Measurements from ENCODE around the gene VPS18. TPM values are rescaled to one million over a fixed set of nuclear protein-coding genes. Genes with fewer than 3 reads are reported as not detected.

The VPS18 gene
- polyA plus RNA-seq, 10 donors, result 7.8 to 12.4 (median 9.3) TPM

Other genes starting within 250 kb of the VPS18 start
- gene RAD51, start 199.3 kb upstream of the VPS18 start, polyA plus RNA-seq (ENCODE audit: insufficient read length in 10 of 10), result 10 to 100 TPM in 2 of 10 donors, 1 to 10 TPM in 8; 6.4 to 16.4 (median 8.8) TPM
- gene RMDN3, start 139.2 kb upstream of the VPS18 start, polyA plus RNA-seq (ENCODE audit: insufficient read length in 10 of 10), result 10 to 100 TPM; 17.4 to 26.7 (median 22.2) TPM
- 1 to 10 TPM; 1.3 to 7.9 (median 4.7) TPM for gene GCHFR, start 130.4 kb upstream of the VPS18 start, polyA plus RNA-seq (ENCODE audit: insufficient read length in 10 of 10)
- 1 to 10 TPM in 6 of 10 donors, under 1 TPM in 4; 0.68 to 2.4 (median 1.3) TPM for gene C15orf62, start 124.5 kb upstream of the VPS18 start, polyA plus RNA-seq (ENCODE audit: insufficient read length in 10 of 10)
- gene ZFYVE19, start 87.4 kb upstream of the VPS18 start, polyA plus RNA-seq (ENCODE audit: insufficient read length in 10 of 10), result 10 to 100 TPM; 13.6 to 21.1 (median 18.1) TPM
- 10 to 100 TPM; 19.4 to 29.1 (median 23.7) TPM for gene DNAJC17, start 87.0 kb upstream of the VPS18 start, polyA plus RNA-seq (ENCODE audit: insufficient read length in 10 of 10)
- not detected for gene PPP1R14D, start 65.7 kb upstream of the VPS18 start, polyA plus RNA-seq (ENCODE audit: insufficient read length in 10 of 10)
- gene SPINT1, start 50.4 kb upstream of the VPS18 start, polyA plus RNA-seq (ENCODE audit: insufficient read length in 10 of 10), result 10 to 100 TPM in 2 of 10 donors, 1 to 10 TPM in 1, under 1 TPM in 7; 0.24 to 11.2 (median 0.58) TPM
- gene RHOV, start 20.2 kb upstream of the VPS18 start, polyA plus RNA-seq (ENCODE audit: insufficient read length in 10 of 10), result 1 to 10 TPM in 2 of 10 donors, under 1 TPM in 8; 0.12 to 4.4 (median 0.24) TPM
- 10 to 100 TPM in 8 of 10 donors, 1 to 10 TPM in 2; 9.7 to 19.0 (median 11.6) TPM for gene DLL4, start 34.9 kb downstream of the VPS18 start, polyA plus RNA-seq (ENCODE audit: insufficient read length in 10 of 10)
- gene CHAC1, start 59.0 kb downstream of the VPS18 start, polyA plus RNA-seq (ENCODE audit: insufficient read length in 10 of 10), result 1 to 10 TPM; 1.3 to 6.5 (median 3.1) TPM
- 10 to 100 TPM; 11.9 to 19.0 (median 14.7) TPM for gene INO80, start 221.8 kb downstream of the VPS18 start, polyA plus RNA-seq (ENCODE audit: insufficient read length in 10 of 10)

Measured in muscle of back (tissue), 10 donors.